HG02970 (cell line): Measurements from ENCODE around the gene SLC16A12.
"Not testable (repeated sequence)": the region's sequence is repeated elsewhere in the genome, so short reads cannot be mapped to it uniquely, and the experiment has no call there.

Source experiments
- ATAC-seq: cut with Tn5 transposase; IDR thresholded peaks from one replicate; pipeline ENCODE4 v1.9.1; 2021; ENCODE audit warnings: mild to moderate bottlenecking, moderate library complexity, moderate number of reproducible peaks; ENCODE audit not compliant: unreplicated experiment, low FRiP score

Gene SLC16A12

GRCh38 chr10:89550509-89550908 is 15.1 kb upstream of the SLC16A12 start:
- ATAC-seq: no peak

- ATAC-seq: no peak
Observed at GRCh38 chr10:89549510-89549909, 14.1 kb upstream of the SLC16A12 start.

- no peak for ATAC-seq
Observed at GRCh38 chr10:89548673-89549072, 13.3 kb upstream of the SLC16A12 start.

GRCh38 chr10:89547853-89548513 is 12.6 kb upstream of the SLC16A12 start:
- no peak for ATAC-seq

- ATAC-seq: not testable (repeated sequence)
Observed at GRCh38 chr10:89546651-89547050, 11.3 kb upstream of the SLC16A12 start.

- ATAC-seq: no peak
Observed at GRCh38 chr10:89543841-89544240, 8.4 kb upstream of the SLC16A12 start.

GRCh38 chr10:89540420-89540949 is 5.1 kb upstream of the SLC16A12 start:
- no peak for ATAC-seq

GRCh38 chr10:89537364-89537763 is 2.0 kb upstream of the SLC16A12 start:
- no peak for ATAC-seq

- ATAC-seq: no peak
Observed at GRCh38 chr10:89536013-89536354, 590 bp upstream of the SLC16A12 start.

- no peak for ATAC-seq
Observed at GRCh38 chr10:89534826-89535166, 598 bp downstream of the SLC16A12 start.

GRCh38 chr10:89532476-89532875 is 2.9 kb downstream of the SLC16A12 start:
- no peak for ATAC-seq

GRCh38 chr10:89531359-89531758 is 4.0 kb downstream of the SLC16A12 start:
- ATAC-seq: no peak

GRCh38 chr10:89529711-89530110 is 5.7 kb downstream of the SLC16A12 start:
- not testable (repeated sequence) for ATAC-seq

GRCh38 chr10:89526358-89526757 is 9.0 kb downstream of the SLC16A12 start:
- no peak for ATAC-seq

- no peak for ATAC-seq
Observed at GRCh38 chr10:89525556-89525955, 9.8 kb downstream of the SLC16A12 start.

- no peak for ATAC-seq
Observed at GRCh38 chr10:89524279-89524678, 11.1 kb downstream of the SLC16A12 start.

GRCh38 chr10:89523274-89523673 is 12.1 kb downstream of the SLC16A12 start:
- no peak for ATAC-seq

- no peak for ATAC-seq
Observed at GRCh38 chr10:89522463-89522862, 12.9 kb downstream of the SLC16A12 start.

GRCh38 chr10:89521368-89521767 is 14.0 kb downstream of the SLC16A12 start:
- no peak for ATAC-seq

- ATAC-seq: no peak
Observed at GRCh38 chr10:89520706-89521105, 14.7 kb downstream of the SLC16A12 start.

- no peak for ATAC-seq
Observed at GRCh38 chr10:89518876-89519842, 16.2 kb downstream of the SLC16A12 start.

- ATAC-seq: no peak
Observed at GRCh38 chr10:89518108-89518507, 17.3 kb downstream of the SLC16A12 start.
